ENCODE data around the gene ESPNL. TPM values are rescaled to one million over a fixed set of nuclear protein-coding genes. Genes with fewer than 3 reads are reported as not detected.
A peak's percentile ranks its signal among the peaks of the same experiment; 100 is the strongest.

ESPNL gene
- total and polyA plus RNA-seq, 9 of the 15 experiments (the other 6 are each of a cell fraction or from before 2014, with no cell fraction given), result 0.03 to 0.09 (median 0.05) TPM; not detected in 3

- TF ChIP-seq UBTF (IDR thresholded peaks at IDR 0.05; ENCODE audit: borderline replicate concordance in 1 of 2, low read depth in 2 of 2, low read length in 2 of 2), result no peak
- TF ChIP-seq TGIF2 (CRISPR knock-in tag; IDR thresholded peaks at IDR 0.05), result no peak
- no peak for TF ChIP-seq RREB1 (CRISPR knock-in tag; IDR thresholded peaks at IDR 0.05)
- no peak for TF ChIP-seq MCM7 (IDR thresholded peaks at IDR 0.05)
- TF ChIP-seq CCNT2 (IDR thresholded peaks at IDR 0.05; ENCODE audit: borderline replicate concordance, extremely low read depth, insufficient read length, low read depth, low read length), result no peak
- no peak for TF ChIP-seq RB1 (IDR thresholded peaks at IDR 0.05; ENCODE audit: low read depth)
- TF ChIP-seq ZNF592 (IDR thresholded peaks at IDR 0.05), result peak; percentile 75
- no peak for TF ChIP-seq ZBTB11 (CRISPR knock-in tag; IDR thresholded peaks at IDR 0.05)
- no peak for TF ChIP-seq ZNF263 (CRISPR knock-in tag; IDR thresholded peaks at IDR 0.05; ENCODE audit: borderline replicate concordance)
- TF ChIP-seq MECOM (CRISPR knock-in tag; IDR thresholded peaks at IDR 0.05), result no peak
Measured at GRCh38 chr2:238169048-238169707, 69.0 kb downstream of the ESPNL start (continued).
